GM21381 (cell line): Measurements from ENCODE around the gene CDC25A.

Source experiments
- ATAC-seq: cut with Tn5 transposase; IDR thresholded peaks from one replicate; pipeline ENCODE4 v1.9.1; 2021; ENCODE audit warnings: mild to moderate bottlenecking, moderate library complexity; ENCODE audit not compliant: unreplicated experiment

CDC25A gene

DNA sequence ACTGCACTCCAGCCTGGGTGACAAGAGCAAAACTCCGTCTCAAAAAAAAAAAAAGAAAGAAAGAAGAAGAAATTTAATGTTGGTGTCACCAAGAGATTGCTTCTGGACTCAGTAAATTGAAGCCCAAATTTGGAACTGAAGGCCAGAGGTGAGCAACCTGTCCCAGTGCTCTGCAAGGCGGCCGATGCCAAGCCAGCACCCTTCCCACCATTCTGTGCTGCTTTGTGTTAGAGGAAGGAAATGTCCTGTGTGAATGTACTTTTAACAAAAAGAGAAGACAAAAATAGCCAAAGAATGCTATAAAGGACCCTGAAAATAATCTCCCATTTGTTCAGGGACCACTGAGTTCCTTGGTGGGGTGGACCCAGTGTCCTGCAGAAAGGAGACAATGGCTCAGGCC lies 44.6 kb downstream of the CDC25A start:
- ATAC-seq: no peak

- ATAC-seq: no peak
These were observed 45.8 kb downstream of the CDC25A start for GRCh38 chr3:48142316-48142870.

DNA sequence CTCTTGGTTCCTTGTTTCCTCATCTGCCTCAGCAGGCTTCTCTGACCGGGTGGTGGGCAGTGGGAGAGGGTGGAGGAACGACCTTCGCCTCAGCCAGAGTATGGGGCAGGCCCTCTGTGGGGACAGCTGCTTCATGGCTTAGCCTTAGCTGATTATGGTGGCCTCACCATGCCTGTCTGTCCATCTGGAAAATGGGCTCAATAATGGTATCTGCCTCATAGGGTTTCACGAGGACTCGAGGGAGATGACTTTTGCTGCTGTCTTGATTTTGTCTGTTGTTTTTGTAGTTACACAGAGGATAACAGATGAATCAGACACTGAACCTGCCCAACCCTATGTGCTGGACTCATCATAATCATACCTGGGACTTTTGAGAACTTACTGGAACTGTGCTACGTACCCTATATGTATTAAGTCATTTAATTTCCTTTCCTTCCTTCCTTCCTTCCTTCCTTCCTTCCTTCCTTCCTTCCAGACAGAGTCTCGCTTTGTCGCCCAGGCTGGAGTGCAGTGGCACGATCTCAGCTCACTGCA lies 46.5 kb downstream of the CDC25A start:
- no peak for ATAC-seq

DNA sequence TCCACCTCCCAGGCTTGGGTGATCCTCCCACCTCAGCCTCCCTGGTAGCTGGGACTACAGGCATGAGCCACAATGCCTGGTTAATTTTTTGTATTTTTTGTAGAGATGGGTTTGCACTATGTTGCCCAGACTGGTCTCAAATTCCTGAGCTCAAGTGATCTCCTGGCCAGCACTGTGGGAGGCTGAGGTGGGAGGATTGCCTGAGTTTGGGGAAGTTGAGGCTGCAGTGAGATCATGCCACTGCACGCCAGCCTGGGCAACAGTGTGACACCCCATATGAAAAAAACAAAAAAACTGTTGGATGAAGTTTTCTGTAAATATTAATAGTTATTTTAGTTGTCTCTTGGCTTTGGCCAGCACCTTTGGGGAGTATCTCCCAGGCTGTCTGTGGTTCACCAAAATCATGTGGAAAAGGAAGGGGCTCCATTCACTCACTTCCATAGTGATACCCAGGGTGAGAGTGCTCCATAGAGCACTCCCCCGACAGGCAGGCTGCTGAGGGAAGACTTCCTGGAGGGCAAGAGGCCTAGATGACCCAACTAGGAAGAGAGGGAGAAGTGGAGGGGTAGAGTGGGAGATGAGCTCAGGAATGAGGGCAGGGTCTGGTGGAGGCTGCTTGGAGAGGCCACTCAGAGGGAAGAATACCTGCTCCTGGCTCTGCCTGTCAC lies 47.1 kb downstream of the CDC25A start:
- no peak for ATAC-seq

DNA sequence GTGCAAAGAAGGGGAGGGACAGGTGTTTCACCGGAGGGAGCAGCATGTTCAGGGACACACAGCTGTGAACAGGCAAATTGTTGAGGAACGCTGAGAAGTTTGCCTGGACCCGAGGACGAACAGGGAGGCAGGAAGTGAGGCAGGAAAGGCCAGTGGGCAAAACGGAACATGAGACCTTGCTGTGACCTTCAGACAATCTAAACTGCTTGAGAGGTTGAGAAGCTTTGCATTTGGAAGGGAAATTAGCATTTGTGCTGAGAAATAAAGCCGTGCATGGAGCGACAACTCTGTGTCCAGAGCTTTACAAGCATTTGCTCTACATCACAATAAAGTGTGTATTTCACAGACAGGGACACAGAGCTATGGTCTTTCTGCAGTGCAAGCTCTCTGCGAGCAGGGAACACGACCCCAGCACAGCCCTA lies 47.9 kb downstream of the CDC25A start:
- no peak for ATAC-seq

- no peak for ATAC-seq
These were observed 50.7 kb downstream of the CDC25A start for GRCh38 chr3:48137425-48137999.

DNA sequence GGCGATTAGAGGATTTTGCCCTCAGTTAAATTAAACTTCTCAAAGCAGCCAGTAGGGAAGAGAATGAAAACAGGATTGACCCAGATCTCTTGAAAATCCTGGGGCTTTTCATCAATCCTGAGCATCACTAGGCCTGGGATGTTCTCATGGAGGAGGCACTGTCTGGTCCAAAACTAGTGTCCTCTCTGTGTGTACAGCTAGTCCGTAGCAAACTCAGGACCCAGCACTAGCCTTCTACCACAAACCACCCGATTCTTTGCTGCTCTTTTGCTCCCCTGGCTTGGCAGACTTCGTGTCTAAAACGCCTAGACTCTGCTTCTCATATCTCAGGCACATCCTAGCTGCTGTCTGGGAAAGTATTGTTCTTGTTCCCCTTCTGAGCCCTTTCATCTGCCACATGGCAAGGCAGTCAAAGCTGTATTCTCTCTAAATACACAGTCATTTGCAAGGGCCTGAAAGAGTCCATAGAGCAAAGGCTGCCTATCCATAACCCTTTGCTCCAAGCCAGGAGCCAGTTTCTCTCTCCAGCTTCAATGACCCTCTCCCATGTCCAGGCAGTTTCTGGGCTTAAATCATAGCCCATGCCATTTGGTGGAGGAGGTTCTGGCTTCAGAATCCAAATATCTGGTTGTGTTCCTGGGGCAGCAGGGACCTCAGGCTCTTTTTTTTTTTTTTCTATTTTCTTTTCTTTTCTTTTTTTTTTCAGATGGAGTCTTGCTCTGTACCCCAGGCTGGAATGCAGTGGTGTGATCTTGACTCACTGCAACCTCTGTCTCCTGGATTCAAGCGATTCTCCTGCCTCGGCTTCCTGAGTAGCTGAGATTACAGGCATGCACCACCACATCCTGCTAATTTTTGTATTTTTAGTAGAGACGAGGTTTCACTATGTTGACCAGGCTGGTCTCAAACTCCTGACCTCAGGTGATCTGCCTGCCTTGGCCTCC lies 52.4 kb downstream of the CDC25A start:
- no peak for ATAC-seq

DNA sequence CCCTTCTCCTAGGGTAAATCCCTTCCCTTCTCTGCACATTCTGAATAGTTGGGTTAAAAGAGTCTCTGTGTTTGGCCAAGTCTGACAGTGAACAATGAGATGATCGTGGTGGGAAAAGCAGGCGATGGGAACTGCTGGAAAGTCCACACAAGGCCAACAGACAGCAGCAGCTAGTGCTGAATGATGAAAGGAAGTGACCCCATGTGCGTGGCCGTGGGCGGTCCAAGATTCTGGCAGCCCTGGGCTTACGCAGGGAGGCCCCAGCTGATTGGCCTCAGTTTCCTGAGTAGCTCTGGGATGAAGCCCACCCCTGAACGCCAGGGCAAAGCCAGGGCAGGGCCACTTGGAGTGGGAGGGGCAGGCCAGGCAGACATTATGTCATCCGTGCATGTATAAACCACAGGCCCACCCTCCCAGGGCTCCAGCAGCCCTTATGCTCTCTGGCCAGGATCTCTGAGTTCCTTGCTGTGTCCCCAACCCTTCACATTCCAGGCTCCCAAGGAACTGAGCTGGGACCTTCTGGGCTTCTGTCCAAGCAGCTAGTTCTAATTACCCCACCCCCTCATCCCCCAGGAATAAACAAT lies 57.8 kb downstream of the CDC25A start:
- ATAC-seq: no peak

- ATAC-seq: no peak
These were observed 58.3 kb downstream of the CDC25A start for GRCh38 chr3:48129921-48130320.

DNA sequence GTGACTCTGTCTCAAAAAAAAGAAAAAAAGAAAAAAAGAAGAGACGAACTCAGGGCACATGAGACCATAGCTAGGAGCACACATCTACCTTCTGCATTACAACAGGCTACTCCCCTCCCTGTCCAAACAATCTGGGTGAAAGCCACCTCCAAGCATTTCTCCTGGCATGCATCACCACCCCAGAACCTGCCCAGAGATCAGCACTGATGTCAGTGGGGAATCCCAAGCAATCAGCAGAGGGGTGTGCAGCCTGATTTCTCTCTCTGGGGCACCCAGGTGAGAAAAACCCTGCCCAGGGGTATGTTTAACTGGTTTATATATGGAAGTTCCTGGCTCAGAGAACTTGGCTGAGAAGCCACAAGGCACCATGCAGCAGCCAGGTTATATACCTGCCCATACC lies 59.4 kb downstream of the CDC25A start:
- ATAC-seq: no peak

GRCh38 chr3:48125886-48126622 lies 62.2 kb downstream of the CDC25A start:
- ATAC-seq: no peak

DNA sequence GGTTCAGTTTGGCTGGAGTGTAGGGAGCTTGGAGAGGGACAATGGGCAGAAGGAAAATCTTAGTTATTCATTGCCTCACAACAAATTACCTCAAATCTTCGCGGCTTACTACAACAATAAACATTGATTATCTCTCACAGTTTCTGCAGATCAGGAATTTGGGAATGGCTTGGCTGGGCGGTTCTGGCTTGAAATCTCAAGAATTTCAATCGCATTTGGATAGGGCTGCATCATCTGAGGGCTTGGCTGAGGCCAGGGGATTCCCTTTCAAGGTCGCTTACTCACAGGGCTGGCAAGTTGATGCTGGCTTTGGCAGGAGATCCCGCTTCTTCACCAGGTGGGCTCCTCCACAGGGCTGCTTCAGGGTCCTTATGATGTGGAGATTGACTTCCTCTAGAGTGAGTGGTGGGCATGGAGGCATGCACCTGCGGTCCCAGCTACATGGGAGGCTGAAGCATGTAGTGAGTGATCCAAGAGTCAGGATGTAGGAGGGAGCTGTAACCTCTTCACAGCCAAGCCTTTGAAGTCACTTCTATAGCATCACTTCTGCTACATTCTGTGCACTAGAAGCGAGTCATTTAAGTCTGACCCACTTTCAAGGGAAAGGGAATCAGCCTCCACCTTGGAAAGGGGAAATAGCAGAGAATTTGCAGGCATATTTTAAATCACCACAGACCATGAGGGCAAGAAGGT lies 63.1 kb downstream of the CDC25A start:
- ATAC-seq: no peak

GRCh38 chr3:48123346-48123745 lies 64.9 kb downstream of the CDC25A start:
- no peak for ATAC-seq

- ATAC-seq: no peak
These were observed 65.7 kb downstream of the CDC25A start for GRCh38 chr3:48122504-48122903.

DNA sequence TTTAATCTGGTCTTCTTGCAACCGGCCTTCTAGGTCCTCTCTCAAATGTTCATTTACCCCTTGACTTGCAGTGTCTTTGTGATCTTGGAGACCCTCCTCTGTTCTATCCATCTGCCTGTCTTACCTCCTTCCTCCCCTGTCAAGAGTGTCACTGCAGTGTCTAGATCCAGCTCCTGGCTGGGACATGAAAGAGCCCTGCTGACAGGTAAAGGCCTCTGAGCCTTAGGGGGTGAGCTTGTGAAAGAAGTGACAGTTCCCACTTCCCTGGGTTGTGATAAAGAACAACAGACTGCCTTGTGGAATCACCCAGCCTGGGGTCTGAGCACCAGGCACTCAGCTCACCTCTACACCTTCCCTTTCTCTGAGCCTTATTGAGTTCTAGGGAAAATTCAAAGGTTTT lies 68.0 kb downstream of the CDC25A start:
- no peak for ATAC-seq

DNA sequence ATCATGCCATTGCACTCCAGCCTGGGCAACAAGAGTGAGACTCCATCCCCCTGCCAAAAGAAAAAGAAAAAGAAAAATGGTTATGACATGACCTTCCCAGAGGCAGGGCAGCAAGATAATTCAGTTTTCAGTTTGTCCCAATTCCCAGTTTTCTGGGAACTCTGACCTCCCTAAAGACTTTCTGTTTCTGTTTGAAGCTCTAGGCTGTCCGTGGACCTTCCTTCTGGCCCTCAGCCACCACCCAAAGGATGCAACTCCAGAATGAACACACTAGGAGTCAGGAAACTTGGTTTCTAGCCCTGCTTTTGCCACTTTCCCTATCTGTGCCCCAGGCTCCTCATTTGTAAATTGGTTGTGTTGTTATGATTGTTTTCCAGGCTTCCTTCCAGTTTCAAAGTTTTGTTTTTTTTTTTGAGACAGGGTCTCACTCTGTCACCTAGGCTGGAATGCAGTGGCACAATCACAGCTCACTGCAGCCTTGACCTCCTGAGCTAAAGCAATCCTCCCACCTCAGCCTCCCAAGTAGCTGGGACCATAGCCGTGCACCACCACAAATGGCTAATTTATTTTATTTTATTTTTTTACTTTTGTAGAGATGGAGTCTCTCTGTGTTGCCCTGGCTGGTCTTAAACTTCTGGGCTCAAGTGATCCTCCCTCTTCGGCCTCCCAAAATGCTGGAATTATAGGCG lies 68.6 kb downstream of the CDC25A start:
- no peak for ATAC-seq

- no peak for ATAC-seq
These were observed 69.3 kb downstream of the CDC25A start for GRCh38 chr3:48118928-48119327.

- no peak for ATAC-seq
These were observed 69.9 kb downstream of the CDC25A start for GRCh38 chr3:48118322-48118721.

GRCh38 chr3:48112813-48113212 lies 75.4 kb downstream of the CDC25A start:
- no peak for ATAC-seq
